AG04450 (cell line): ENCODE results near the gene CLCNKB. TPM values are rescaled to one million over a fixed set of nuclear protein-coding genes. Genes with fewer than 3 reads are reported as not detected.

Source experiments
- CTCF ChIA-PET: fragments of 300-600, 350-600 bp; formaldehyde crosslinking; extraction: SDS; loops from one replicate; lab custom pipeline; 2022; ENCODE audit warnings: antibody characterized with exemption, inconsistent platforms; lab: Charles Lee
- POLR2A ChIA-PET: fragments of 350-600 bp; formaldehyde crosslinking; extraction: SDS; loops from one replicate; lab custom pipeline; 2021; ENCODE audit warnings: antibody characterized with exemption, inconsistent platforms; lab: Yijun Ruan, JAX
- DNase-seq: peaks from one replicate; pipeline ENCODE4 v3.0.0-alpha.2; 2011; ENCODE audit warnings: low read depth, low spot score
- H3K27ac ChIP-seq: one replicate; pipeline ENCODE4 v1.5.1; 2012; ENCODE audit warnings: low read depth, low read length, control low read depth
- H3K27me3 ChIP-seq: one replicate; pipeline ENCODE4 v1.6.0; 2012; ENCODE audit warnings: low read length; ENCODE audit not compliant: control insufficient read depth, insufficient read depth
- H3K4me3 ChIP-seq: 2 replicates; pipeline ENCODE4 v1.5.1; 2011; ENCODE audit warnings: mild to moderate bottlenecking, low read depth, low read length, control low read depth
- H3K9me3 ChIP-seq: 2 replicates; pipeline ENCODE4 v1.5.1; 2012; ENCODE audit warnings: low read length; ENCODE audit not compliant: control insufficient read depth, insufficient read depth
- polyA plus RNA-seq: library from polyadenylated mRNA; depleted of rRNA; stranded (reverse); fragments of >200 nt; gene quantifications from 2 replicates; pipeline ENCODE4 v1.2.3, GENCODE V29; 2011
- TF ChIP-seq, protein P1 (sequence below): IDR thresholded peaks from 2 replicates; pipeline ENCODE4 v1.5.1; 2011; ENCODE audit warnings: low read depth, low read length, control low read depth, inconsistent platforms

The CLCNKB gene
- polyA plus RNA-seq, 1 experiment = 0.21 TPM

DNA sequence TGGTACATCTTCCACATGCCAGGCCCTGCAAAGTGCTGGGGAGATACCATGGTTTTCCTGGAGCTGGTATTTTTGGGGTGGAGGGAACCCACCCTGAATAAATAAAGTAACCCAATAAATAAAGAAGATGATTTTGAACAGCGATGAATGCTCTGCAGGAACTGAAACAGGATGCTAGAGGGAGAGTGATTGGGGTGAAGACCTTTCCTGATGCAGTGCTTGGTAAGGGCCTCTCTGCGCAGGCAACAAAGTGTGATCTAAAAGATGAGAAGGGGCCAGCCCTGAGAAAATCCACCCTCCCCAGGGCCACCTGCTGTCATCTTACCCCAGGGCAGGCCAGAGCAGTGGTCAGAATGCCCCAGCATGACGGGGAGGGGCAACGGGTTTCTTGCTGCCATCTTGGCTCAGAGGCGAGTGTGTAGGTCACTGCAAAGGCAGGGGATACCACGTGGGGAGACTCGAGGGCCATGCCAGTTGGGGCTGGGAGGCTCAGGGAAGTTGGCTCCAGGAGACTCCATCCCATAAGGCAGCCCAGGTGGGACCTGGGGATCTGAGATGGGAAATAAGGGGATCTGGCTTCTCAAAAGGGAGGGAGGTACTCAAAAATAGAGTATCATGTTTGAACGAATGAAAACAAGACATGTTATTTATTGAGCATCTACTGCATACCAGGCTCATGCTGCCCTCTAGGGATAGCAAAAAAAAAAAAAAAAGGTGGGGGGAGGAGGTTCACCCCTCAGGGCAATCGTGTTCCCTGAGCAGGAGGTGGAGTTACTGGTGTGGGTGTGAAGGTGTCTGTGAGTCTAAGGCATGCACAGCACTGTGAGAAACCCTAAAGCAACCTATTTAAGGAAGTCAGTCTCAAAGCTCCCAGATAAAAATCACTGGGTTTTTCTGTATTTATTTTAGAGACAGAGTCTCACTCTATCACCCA is 36.8 kb upstream of the CLCNKB start:
- Histone ChIP-seq H3K27ac (no peak overlapping the region), H3K4me3 (no peak overlapping the region), H3K27me3 (no peaks in the 10 kb centered on the region), H3K9me3 (no peaks in the 10 kb centered on the region; the same call in 1 of the 2 replicates)
- DNase-seq = no peak
- POLR2A ChIA-PET = no interaction called here
- TF ChIP-seq, protein P1, sequence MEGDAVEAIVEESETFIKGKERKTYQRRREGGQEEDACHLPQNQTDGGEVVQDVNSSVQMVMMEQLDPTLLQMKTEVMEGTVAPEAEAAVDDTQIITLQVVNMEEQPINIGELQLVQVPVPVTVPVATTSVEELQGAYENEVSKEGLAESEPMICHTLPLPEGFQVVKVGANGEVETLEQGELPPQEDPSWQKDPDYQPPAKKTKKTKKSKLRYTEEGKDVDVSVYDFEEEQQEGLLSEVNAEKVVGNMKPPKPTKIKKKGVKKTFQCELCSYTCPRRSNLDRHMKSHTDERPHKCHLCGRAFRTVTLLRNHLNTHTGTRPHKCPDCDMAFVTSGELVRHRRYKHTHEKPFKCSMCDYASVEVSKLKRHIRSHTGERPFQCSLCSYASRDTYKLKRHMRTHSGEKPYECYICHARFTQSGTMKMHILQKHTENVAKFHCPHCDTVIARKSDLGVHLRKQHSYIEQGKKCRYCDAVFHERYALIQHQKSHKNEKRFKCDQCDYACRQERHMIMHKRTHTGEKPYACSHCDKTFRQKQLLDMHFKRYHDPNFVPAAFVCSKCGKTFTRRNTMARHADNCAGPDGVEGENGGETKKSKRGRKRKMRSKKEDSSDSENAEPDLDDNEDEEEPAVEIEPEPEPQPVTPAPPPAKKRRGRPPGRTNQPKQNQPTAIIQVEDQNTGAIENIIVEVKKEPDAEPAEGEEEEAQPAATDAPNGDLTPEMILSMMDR = no peak
- CTCF ChIA-PET = interaction anchor here (0.5 to 5.7 kb wide), 17 partner anchors 11 to 320 kb away, joined by 3 to 31 read pairs (median 4); partner anchors contain the start of genes FAM131C, HSPB7 and SPEN

DNA sequence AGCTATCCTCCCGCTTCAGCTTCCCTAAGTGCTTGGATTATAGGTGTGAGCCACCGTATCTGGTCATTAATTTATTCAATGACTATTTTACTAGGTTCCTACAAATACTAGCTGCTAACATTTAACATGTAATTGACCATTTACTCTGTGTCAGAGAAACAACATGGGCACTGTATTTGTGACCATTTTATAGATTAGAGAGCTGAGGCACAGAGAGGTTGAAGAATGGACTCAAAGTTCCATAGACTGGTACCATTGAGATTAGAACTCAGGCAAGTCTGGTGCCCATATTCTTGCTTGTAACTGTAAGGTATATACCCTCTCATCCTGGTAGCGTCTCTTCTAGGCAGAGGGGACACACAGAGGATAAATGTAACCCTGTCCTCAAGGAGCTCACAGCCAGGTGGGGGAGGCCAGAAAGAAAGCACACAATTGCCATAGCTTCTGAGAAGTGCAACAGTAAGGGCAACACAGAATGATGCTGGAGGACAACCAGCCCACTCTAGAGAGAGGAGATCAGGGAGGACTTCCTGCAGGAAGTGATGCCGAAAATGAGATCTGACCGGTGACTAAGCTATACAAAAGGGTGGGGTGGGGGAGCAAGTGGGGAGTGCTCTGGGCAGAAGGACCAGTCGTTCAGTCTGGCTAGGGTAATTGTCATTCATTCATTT is 35.8 kb upstream of the CLCNKB start:
- Histone ChIP-seq H3K27me3 (no peaks in the 10 kb centered on the region), H3K4me3 (no peak overlapping the region), H3K27ac (no peak overlapping the region), H3K9me3 (no peaks in the 10 kb centered on the region; the same call in 1 of the 2 replicates)
- POLR2A ChIA-PET = no interaction called here
- CTCF ChIA-PET = interaction anchor here (0.5 to 5.7 kb wide), 23 partner anchors 10 to 319 kb away, joined by 3 to 31 read pairs (median 4); partner anchors contain the start of genes FAM131C, HSPB7 and SPEN
- no peak for DNase-seq
- TF ChIP-seq, protein P1 = no peak

DNA sequence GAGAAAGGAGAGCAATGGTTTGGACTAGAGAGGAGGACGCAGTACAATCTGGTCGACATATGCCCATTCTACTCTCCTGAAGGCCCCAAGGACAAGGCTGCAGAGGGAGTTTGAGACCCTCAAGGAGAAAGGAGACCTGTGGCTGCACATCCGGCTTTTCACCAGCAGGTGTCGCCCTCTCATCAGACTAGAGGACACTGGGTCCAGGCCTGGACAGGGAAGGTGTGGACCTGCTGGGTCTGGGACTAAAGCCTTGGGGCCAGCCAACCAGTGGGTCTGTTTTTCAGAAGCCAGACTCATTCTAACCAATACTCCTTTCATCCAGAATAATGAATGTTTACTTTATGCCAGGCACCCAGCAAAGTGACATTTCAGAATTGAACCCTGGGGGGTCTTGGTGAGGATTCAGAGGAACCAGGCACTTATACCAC is 34.5 kb upstream of the CLCNKB start:
- no peak overlapping the region for H3K27ac ChIP-seq
- H3K9me3 ChIP-seq = no peaks in the 10 kb centered on the region; the same call in 1 of the 2 replicates
- no peak for DNase-seq
- POLR2A ChIA-PET = no interaction called here
- CTCF ChIA-PET = interaction anchor here (0.6 to 5.7 kb wide), 21 partner anchors 9 to 197 kb away, joined by 3 to 31 read pairs (median 5); partner anchors contain the start of genes FAM131C and HSPB7
- H3K27me3 ChIP-seq = no peaks in the 10 kb centered on the region
- TF ChIP-seq, protein P1 = peak; percentile 95
- no peak overlapping the region for H3K4me3 ChIP-seq

DNA sequence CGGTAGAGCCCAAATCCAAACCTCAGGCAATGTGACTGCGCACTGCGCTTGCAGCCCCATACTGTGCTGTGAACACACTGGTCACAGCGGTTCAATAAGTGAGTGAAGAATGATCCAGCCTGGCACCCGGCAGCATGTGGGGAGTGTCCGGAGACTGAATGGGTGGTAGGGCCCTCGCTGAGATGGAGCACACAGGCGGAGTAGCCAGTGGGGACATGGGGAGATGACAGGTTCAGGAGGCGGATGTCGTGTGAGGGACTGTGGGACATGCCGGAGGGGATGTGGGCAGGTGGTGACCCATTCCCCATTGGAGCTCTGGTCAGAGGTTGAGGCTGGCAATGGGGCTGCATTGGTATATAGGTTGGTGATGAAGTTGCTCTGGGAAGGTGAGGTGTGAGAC is 33.9 kb upstream of the CLCNKB start:
- no peak for DNase-seq
- no peak overlapping the region for H3K4me3 ChIP-seq
- H3K27ac ChIP-seq = no peak overlapping the region
- H3K9me3 ChIP-seq = no peaks in the 10 kb centered on the region
- POLR2A ChIA-PET = no interaction called here
- TF ChIP-seq, protein P1 = no peak
- CTCF ChIA-PET = interaction anchor here (0.6 to 5.7 kb wide), 19 partner anchors 8 to 248 kb away, joined by 3 to 31 read pairs (median 4); partner anchors contain the start of genes FAM131C and HSPB7
- H3K27me3 ChIP-seq = no peaks in the 10 kb centered on the region
